ENCODE measurements around the gene SRGAP3. TPM values are rescaled to one million over a fixed set of nuclear protein-coding genes. Genes with fewer than 3 reads are reported as not detected.

SRGAP3 gene
- total RNA-seq, 2 donors from 2014 or later: 5.7 to 6.1 TPM

DNA sequence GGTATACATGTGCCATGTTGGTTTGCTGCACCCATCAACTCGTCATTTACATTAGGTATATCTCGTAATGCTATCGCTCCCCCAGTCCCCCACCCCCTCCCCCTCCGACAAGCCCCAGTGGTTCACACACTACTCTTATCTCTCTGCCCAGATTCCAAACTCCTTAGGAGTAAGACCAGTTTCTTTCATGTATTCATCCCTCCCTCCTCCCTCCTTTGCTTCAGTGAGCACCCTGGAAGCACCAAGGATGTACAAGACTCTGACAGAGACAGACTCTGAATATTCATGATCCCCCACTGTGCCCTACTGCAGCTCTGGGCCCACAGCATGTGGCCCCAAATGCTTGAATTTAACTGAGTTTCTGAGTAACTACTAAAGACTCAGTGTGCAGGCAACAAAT, 172.4 kb downstream of the SRGAP3 start:
- H3K36me3 ChIP-seq: no peaks in the 10 kb centered on the region
- DNase-seq: no peak
- no peak for TF ChIP-seq CTCF (IDR thresholded peaks at IDR 0.05)
- no peak overlapping the region for H3K27ac ChIP-seq
- intact Hi-C loops (cut with DNase I): loop anchor here (10.0 kb wide), 1 partner anchor 228 kb away; no protein-coding TSS in a partner anchor
- no peak overlapping the region for H3K9ac ChIP-seq (ENCODE audit: low read depth in 2 of 2, low read length in 2 of 2)
- no peaks in the 10 kb centered on the region for H3K27me3 ChIP-seq
- H3K4me1 ChIP-seq: no peaks in the 10 kb centered on the region
- no peak overlapping the region for H3K4me3 ChIP-seq
- H3K9me3 ChIP-seq: no peaks in the 10 kb centered on the region

- no peaks in the 10 kb centered on the region for H3K9me3 ChIP-seq
- no peak for TF ChIP-seq CTCF (IDR thresholded peaks at IDR 0.05)
- H3K4me3 ChIP-seq: no peak overlapping the region
- no peak overlapping the region for H3K27ac ChIP-seq
- H3K36me3 ChIP-seq: no peaks in the 10 kb centered on the region
- no peaks in the 10 kb centered on the region for H3K27me3 ChIP-seq
- no peak overlapping the region for H3K9ac ChIP-seq (ENCODE audit: low read depth in 2 of 2, low read length in 2 of 2)
- H3K4me1 ChIP-seq: no peaks in the 10 kb centered on the region
- DNase-seq: no peak
- intact Hi-C loops (cut with DNase I): loop anchor here (10.0 kb wide), 1 partner anchor 229 kb away; no protein-coding TSS in a partner anchor
These were observed 173.7 kb downstream of the SRGAP3 start for GRCh38 chr3:9075762-9076161.

DNA sequence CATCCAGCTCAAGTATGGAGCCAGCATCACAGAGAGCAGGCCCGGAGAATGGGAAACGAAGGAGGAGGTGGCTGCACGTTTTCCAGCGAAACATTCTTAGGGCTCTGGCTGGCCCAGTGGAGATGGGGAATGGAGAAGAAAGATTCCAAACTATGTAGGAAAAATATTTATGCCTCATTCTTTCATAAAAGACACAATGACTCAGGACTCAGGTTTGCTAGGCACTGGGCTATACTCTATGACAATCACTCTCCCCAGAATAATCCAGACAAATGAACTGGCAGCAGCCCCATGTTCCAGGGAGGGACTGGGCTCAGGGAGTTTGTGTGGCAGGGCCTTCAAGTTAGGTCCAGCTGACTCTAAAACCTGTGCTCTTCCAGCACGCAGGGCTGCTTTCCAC, 175.4 kb downstream of the SRGAP3 start:
- intact Hi-C loops (cut with DNase I): loop anchor here (10.0 kb wide), 1 partner anchor 231 kb away; no protein-coding TSS in a partner anchor
- no peaks in the 10 kb centered on the region for H3K4me1 ChIP-seq
- no peaks in the 10 kb centered on the region for H3K9me3 ChIP-seq
- no peak overlapping the region for H3K27ac ChIP-seq
- H3K27me3 ChIP-seq: no peaks in the 10 kb centered on the region
- H3K36me3 ChIP-seq: no peaks in the 10 kb centered on the region
- no peak for DNase-seq
- no peak overlapping the region for H3K4me3 ChIP-seq
- no peak overlapping the region for H3K9ac ChIP-seq (ENCODE audit: low read depth in 2 of 2, low read length in 2 of 2)
- TF ChIP-seq CTCF (IDR thresholded peaks at IDR 0.05): no peak

- H3K27ac ChIP-seq: no peak overlapping the region
- no peak overlapping the region for H3K9ac ChIP-seq (ENCODE audit: low read depth in 2 of 2, low read length in 2 of 2)
- no peak for TF ChIP-seq CTCF (IDR thresholded peaks at IDR 0.05)
- no peaks in the 10 kb centered on the region for H3K36me3 ChIP-seq
- H3K4me3 ChIP-seq: no peak overlapping the region
- DNase-seq: no peak
- no peaks in the 10 kb centered on the region for H3K4me1 ChIP-seq
- H3K27me3 ChIP-seq: no peaks in the 10 kb centered on the region
- intact Hi-C loops (cut with DNase I): loop anchor here (10.0 kb wide), 1 partner anchor 232 kb away; no protein-coding TSS in a partner anchor
- no peaks in the 10 kb centered on the region for H3K9me3 ChIP-seq
These were observed 176.8 kb downstream of the SRGAP3 start for GRCh38 chr3:9072667-9073009.

DNA sequence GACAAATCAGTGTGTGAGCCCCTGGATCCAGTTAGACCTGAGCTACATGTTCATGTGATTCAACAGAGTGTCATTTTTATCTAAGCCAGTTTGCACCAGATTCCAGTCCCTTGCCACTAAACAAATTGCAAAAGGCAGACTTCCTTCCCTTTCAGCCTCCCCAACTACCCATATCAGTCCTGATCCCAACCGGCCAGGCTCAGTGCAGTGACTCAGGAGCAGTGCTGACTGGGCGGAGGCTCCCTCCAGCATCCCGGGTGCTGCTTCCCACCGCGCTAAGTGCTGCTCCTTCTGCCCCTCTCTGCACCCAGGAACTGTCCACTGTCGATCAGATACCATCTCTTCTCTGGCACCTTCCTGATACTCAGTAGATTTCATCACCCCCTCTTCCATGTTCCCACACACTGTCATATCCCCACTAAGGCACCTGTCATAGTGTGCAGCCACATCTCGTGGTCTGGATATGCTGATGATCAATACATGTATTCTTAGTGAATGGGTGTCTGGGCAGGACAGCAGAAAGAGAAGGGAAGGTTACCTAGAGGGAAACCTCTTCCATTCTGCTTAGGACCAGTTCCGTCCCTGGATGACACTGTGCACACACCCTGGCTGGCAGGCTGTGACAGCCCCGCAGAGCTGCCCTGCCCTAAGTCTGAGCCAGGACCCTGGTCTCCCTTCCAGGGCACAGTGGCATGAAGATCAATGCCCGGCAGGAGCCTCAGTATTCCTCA, 177.3 kb downstream of the SRGAP3 start:
- Histone ChIP-seq H3K9me3 (no peaks in the 10 kb centered on the region), H3K36me3 (no peaks in the 10 kb centered on the region), H3K4me1 (no peaks in the 10 kb centered on the region), H3K27me3 (no peaks in the 10 kb centered on the region), H3K9ac (ENCODE audit: low read depth in 2 of 2, low read length in 2 of 2) (no peak overlapping the region), H3K27ac (no peak overlapping the region), H3K4me3 (no peak overlapping the region)
- intact Hi-C loops (cut with DNase I): loop anchor here (10.0 kb wide), 1 partner anchor 233 kb away; no protein-coding TSS in a partner anchor
- DNase-seq: no peak
- no peak for TF ChIP-seq CTCF (IDR thresholded peaks at IDR 0.05)

Data from colonic mucosa (tissue), 4 donors.